GM13976 (cell line): ENCODE data around the gene LRFN5.
"Not testable (repeated sequence)": the region's sequence is repeated elsewhere in the genome, so short reads cannot be mapped to it uniquely, and the experiment has no call there.

Experiments used
- DNase-seq: peaks from one replicate; pipeline ENCODE4 v3.0.0; 2012; ENCODE audit warnings: low spot score
- CTCF ChIP-seq: IDR thresholded peaks from 2 replicates; pipeline ENCODE4 v1.5.1; 2012; ENCODE audit warnings: borderline replicate concordance, mild to moderate bottlenecking; ENCODE audit not compliant: insufficient read depth; ENCODE audit errors: extremely low read depth, missing control alignments, control extremely low read depth
- in situ Hi-C: fragments of 300-500 bp; cut with MboI; formaldehyde crosslinking; loops from one replicate; pipeline ENCODE4 v1.12.0; 2022; ENCODE audit warnings: low sequenced_read_pairs, mixed read lengths, inconsistent platforms; ENCODE audit not compliant: unreplicated experiment

LRFN5 gene

GRCh38 chr14:41606532-41607303, at the start of gene LRFN5:
TSS of gene LRFN5 (plus strand) at chr14:41606876.
- in situ Hi-C loops, result loop anchor here (25.0 kb wide), 1 partner anchor 1669 kb away; no protein-coding TSS in a partner anchor
- peak; percentile 41 for DNase-seq
- TF ChIP-seq CTCF, result no peak

- in situ Hi-C loops, result no loop called here
- no peak for TF ChIP-seq CTCF
- DNase-seq, result no peak
These were observed 48.2 kb upstream of the LRFN5 start for GRCh38 chr14:41558490-41558889.

- DNase-seq, in situ Hi-C loops: not testable (repeated sequence)
These were observed 39.8 kb upstream of the LRFN5 start for GRCh38 chr14:41566864-41567263.

GRCh38 chr14:41568979-41569378, 37.7 kb upstream of the LRFN5 start:
- TF ChIP-seq CTCF, result no peak
- in situ Hi-C loops, result no loop called here

GRCh38 chr14:41570415-41571155, 36.1 kb upstream of the LRFN5 start:
- in situ Hi-C loops, result no loop called here

More at GRCh38 chr14:41568979-41569378, 37.7 kb upstream of the LRFN5 start:
- DNase-seq, result no peak

GRCh38 chr14:41586237-41586636, 20.4 kb upstream of the LRFN5 start:
- no peak for DNase-seq
- in situ Hi-C loops, result no loop called here
- TF ChIP-seq CTCF, result no peak

More at GRCh38 chr14:41570415-41571155, 36.1 kb upstream of the LRFN5 start:
- no peak for DNase-seq
- TF ChIP-seq CTCF, result no peak

- in situ Hi-C loops, result no loop called here
- DNase-seq, result no peak
- TF ChIP-seq CTCF, result no peak
These were observed 9.0 kb upstream of the LRFN5 start for GRCh38 chr14:41597647-41598046.

GRCh38 chr14:41599805-41600385, 6.8 kb upstream of the LRFN5 start:
- in situ Hi-C loops, result loop anchor here (25.0 kb wide), 1 partner anchor 1663 kb away; no protein-coding TSS in a partner anchor
- not testable (repeated sequence) for DNase-seq
